ENCODE results near the gene CAMTA1. TPM values are rescaled to one million over a fixed set of nuclear protein-coding genes. Genes with fewer than 3 reads are reported as not detected.

The CAMTA1 gene
- total and polyA plus RNA-seq, 4 donors: 18.0 to 93.5 (median 35.8) TPM

DNA sequence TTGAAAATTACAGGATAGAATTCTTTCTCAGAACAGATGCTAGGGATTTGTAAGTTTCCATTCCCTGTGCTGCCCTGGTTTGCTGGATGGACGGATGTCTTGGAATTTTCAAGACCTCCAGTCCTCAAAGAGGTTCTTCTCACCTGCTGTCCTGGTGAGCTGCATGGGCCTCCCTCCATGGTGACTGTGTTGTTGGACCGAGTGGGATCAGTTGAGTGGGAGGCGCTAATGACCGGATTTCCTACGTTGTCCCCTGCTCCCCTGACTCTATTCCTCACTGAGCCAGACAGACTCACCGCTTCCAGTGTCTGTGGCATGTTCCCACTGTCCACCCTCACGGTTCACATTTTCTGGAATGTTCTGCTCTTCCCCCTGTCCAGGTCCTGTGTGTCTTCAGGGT is 229.8 kb downstream of the CAMTA1 start:
- TF ChIP-seq, protein P1, sequence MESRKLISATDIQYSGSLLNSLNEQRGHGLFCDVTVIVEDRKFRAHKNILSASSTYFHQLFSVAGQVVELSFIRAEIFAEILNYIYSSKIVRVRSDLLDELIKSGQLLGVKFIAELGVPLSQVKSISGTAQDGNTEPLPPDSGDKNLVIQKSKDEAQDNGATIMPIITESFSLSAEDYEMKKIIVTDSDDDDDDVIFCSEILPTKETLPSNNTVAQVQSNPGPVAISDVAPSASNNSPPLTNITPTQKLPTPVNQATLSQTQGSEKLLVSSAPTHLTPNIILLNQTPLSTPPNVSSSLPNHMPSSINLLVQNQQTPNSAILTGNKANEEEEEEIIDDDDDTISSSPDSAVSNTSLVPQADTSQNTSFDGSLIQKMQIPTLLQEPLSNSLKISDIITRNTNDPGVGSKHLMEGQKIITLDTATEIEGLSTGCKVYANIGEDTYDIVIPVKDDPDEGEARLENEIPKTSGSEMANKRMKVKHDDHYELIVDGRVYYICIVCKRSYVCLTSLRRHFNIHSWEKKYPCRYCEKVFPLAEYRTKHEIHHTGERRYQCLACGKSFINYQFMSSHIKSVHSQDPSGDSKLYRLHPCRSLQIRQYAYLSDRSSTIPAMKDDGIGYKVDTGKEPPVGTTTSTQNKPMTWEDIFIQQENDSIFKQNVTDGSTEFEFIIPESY (IDR thresholded peaks at IDR 0.05): no peak
- TF ChIP-seq SP1 (IDR thresholded peaks at IDR 0.05) (no peak), EGR1 (IDR thresholded peaks at IDR 0.05; ENCODE audit: low read depth in 2 of 2) (no peak), HNF4G (IDR thresholded peaks at IDR 0.05) (no peak), FOXA2 (IDR thresholded peaks at IDR 0.05) (no peak), RXRA (IDR thresholded peaks at IDR 0.05) (no peak), GABPA (IDR thresholded peaks at IDR 0.05 in 1 of 2, conservative IDR thresholded peaks at IDR 0.05 in 1 of 2) (no peak), JUND (IDR thresholded peaks at IDR 0.05) (no peak), NR2F2 (IDR thresholded peaks at IDR 0.05) (no peak)
- TF ChIP-seq, protein P2, sequence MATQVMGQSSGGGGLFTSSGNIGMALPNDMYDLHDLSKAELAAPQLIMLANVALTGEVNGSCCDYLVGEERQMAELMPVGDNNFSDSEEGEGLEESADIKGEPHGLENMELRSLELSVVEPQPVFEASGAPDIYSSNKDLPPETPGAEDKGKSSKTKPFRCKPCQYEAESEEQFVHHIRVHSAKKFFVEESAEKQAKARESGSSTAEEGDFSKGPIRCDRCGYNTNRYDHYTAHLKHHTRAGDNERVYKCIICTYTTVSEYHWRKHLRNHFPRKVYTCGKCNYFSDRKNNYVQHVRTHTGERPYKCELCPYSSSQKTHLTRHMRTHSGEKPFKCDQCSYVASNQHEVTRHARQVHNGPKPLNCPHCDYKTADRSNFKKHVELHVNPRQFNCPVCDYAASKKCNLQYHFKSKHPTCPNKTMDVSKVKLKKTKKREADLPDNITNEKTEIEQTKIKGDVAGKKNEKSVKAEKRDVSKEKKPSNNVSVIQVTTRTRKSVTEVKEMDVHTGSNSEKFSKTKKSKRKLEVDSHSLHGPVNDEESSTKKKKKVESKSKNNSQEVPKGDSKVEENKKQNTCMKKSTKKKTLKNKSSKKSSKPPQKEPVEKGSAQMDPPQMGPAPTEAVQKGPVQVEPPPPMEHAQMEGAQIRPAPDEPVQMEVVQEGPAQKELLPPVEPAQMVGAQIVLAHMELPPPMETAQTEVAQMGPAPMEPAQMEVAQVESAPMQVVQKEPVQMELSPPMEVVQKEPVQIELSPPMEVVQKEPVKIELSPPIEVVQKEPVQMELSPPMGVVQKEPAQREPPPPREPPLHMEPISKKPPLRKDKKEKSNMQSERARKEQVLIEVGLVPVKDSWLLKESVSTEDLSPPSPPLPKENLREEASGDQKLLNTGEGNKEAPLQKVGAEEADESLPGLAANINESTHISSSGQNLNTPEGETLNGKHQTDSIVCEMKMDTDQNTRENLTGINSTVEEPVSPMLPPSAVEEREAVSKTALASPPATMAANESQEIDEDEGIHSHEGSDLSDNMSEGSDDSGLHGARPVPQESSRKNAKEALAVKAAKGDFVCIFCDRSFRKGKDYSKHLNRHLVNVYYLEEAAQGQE (IDR thresholded peaks at IDR 0.05): no peak
- TF ChIP-seq, protein P3, sequence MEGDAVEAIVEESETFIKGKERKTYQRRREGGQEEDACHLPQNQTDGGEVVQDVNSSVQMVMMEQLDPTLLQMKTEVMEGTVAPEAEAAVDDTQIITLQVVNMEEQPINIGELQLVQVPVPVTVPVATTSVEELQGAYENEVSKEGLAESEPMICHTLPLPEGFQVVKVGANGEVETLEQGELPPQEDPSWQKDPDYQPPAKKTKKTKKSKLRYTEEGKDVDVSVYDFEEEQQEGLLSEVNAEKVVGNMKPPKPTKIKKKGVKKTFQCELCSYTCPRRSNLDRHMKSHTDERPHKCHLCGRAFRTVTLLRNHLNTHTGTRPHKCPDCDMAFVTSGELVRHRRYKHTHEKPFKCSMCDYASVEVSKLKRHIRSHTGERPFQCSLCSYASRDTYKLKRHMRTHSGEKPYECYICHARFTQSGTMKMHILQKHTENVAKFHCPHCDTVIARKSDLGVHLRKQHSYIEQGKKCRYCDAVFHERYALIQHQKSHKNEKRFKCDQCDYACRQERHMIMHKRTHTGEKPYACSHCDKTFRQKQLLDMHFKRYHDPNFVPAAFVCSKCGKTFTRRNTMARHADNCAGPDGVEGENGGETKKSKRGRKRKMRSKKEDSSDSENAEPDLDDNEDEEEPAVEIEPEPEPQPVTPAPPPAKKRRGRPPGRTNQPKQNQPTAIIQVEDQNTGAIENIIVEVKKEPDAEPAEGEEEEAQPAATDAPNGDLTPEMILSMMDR (IDR thresholded peaks at IDR 0.05; ENCODE audit: low read depth, low read length, missing input control): no peak
- TF ChIP-seq, protein P4, sequence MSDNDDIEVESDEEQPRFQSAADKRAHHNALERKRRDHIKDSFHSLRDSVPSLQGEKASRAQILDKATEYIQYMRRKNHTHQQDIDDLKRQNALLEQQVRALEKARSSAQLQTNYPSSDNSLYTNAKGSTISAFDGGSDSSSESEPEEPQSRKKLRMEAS (IDR thresholded peaks at IDR 0.05): no peak
- H3K4me3 ChIP-seq (ENCODE audit: low read depth in 1 of 3, low read length in 3 of 3): no peak overlapping the region
- H3K27ac ChIP-seq (ENCODE audit: low read depth in 1 of 2, low read length in 2 of 2): no peak overlapping the region
- H3K36me3 ChIP-seq (ENCODE audit: control insufficient read depth in 4 of 4, insufficient read depth in 3 of 4, low read depth in 1 of 4, low read length in 3 of 4): no peaks in the 10 kb centered on the region
- no peak for DNase-seq (ENCODE audit: low spot score)
- peaks cover 0 to 9% (median 3%) of the 10 kb centered on the region in 4 donors for H3K4me1 ChIP-seq (ENCODE audit: control insufficient read depth in 4 of 4, insufficient read depth in 4 of 4, low read length in 3 of 4)
- H3K9ac ChIP-seq (ENCODE audit: low read depth in 1 of 2, low read length in 2 of 2): no peak overlapping the region
- H3K9me3 ChIP-seq (ENCODE audit: control insufficient read depth in 4 of 4, low read length in 3 of 4): no peaks in the 10 kb centered on the region
- no peaks in the 10 kb centered on the region for H3K27me3 ChIP-seq (ENCODE audit: control insufficient read depth in 4 of 4, insufficient read depth in 4 of 4, low read length in 3 of 4)
- WGBS: 93% methylated on average over 7 of the region's 7 CpGs

DNA sequence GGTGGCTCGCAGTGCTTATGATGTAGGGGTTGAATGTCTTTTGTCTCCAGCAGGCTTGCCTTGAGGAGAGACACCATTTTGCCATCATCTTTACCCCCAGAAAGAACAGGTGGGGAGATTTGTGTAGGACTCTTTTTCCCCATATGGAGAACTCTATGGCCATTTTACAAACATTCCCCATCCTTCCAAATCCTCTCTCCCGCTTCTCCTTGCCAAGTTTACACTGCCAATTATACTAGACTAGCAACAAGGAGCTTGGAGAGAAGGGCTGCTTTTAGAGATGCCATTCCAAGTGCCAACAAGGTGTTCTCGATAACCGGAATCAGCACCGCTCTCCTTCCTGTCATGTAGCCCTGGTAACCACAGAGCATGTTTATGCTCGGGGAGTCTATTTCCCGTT is 233.1 kb downstream of the CAMTA1 start:
- no peak overlapping the region for H3K4me3 ChIP-seq (ENCODE audit: low read depth in 1 of 3, low read length in 3 of 3)
- H3K4me1 ChIP-seq (ENCODE audit: control insufficient read depth in 4 of 4, insufficient read depth in 4 of 4, low read length in 3 of 4): peaks cover 0 to 9% (median 3%) of the 10 kb centered on the region in 4 donors
- no peaks in the 10 kb centered on the region for H3K27me3 ChIP-seq (ENCODE audit: control insufficient read depth in 4 of 4, insufficient read depth in 4 of 4, low read length in 3 of 4)
- WGBS: 96% methylated on average over 7 of the region's 7 CpGs
- no peak overlapping the region for H3K9ac ChIP-seq (ENCODE audit: low read depth in 1 of 2, low read length in 2 of 2)
- no peaks in the 10 kb centered on the region for H3K36me3 ChIP-seq (ENCODE audit: control insufficient read depth in 4 of 4, insufficient read depth in 3 of 4, low read depth in 1 of 4, low read length in 3 of 4)
- no peak overlapping the region for H3K27ac ChIP-seq (ENCODE audit: low read depth in 1 of 2, low read length in 2 of 2)
- DNase-seq (ENCODE audit: low spot score): no peak
- no peaks in the 10 kb centered on the region for H3K9me3 ChIP-seq (ENCODE audit: control insufficient read depth in 4 of 4, low read length in 3 of 4)
- TF ChIP-seq FOXA1 (IDR thresholded peaks at IDR 0.05) (no peak), NR2F2 (IDR thresholded peaks at IDR 0.05) (no peak), RAD21 (IDR thresholded peaks at IDR 0.05) (no peak), HNF4A (conservative IDR thresholded peaks at IDR 0.05) (no peak), HNF4G (IDR thresholded peaks at IDR 0.05) (no peak), GABPA (IDR thresholded peaks at IDR 0.05 in 1 of 2, conservative IDR thresholded peaks at IDR 0.05 in 1 of 2) (no peak), TAF1 (conservative IDR thresholded peaks at IDR 0.05) (no peak), FOXA2 (IDR thresholded peaks at IDR 0.05) (no peak), RXRA (IDR thresholded peaks at IDR 0.05) (no peak), EGR1 (IDR thresholded peaks at IDR 0.05; ENCODE audit: low read depth in 2 of 2) (no peak), SP1 (IDR thresholded peaks at IDR 0.05) (no peak), JUND (IDR thresholded peaks at IDR 0.05) (no peak)
- TF ChIP-seq, protein P5, sequence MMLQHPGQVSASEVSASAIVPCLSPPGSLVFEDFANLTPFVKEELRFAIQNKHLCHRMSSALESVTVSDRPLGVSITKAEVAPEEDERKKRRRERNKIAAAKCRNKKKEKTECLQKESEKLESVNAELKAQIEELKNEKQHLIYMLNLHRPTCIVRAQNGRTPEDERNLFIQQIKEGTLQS (IDR thresholded peaks at IDR 0.05): no peak
- TF ChIP-seq, protein P3 (IDR thresholded peaks at IDR 0.05; ENCODE audit: low read depth, low read length, missing input control): no peak
- TF ChIP-seq, protein P2 (IDR thresholded peaks at IDR 0.05): no peak

All from liver (tissue), 9 donors.